HepG2 (cell line): ENCODE results near the gene C1orf159. TPM values are rescaled to one million over a fixed set of nuclear protein-coding genes. Genes with fewer than 3 reads are reported as not detected.

Experiments used
- DZIP1 ChIP-seq: sonication (generic); formaldehyde crosslinking; IDR thresholded peaks from 2 replicates; pipeline ENCODE4 v1.5.0; 2020; ENCODE audit warnings: mild to moderate bottlenecking, missing genetic modification reagents
- LCORL ChIP-seq, 2 experiments: fragments of 450-650 bp in 1 of 2; sonication (generic) in 1 of 2; formaldehyde crosslinking in 1 of 2; IDR thresholded peaks; 2 replicates each; pipeline versions ENCODE4 v1.5.0 to v1.6.1; 2017 to 2020; ENCODE audit warnings: antibody characterized with exemption in 1 of 2, missing genetic modification reagents in 1 of 2
- TFE3 ChIP-seq: IDR thresholded peaks from 2 replicates; pipeline ENCODE4 v1.6.1; 2016
- THYN1 ChIP-seq: sonication (generic); formaldehyde crosslinking; IDR thresholded peaks from 2 replicates; pipeline ENCODE4 v1.8.1; 2023; ENCODE audit warnings: low read depth, mild to moderate bottlenecking, moderate library complexity, missing genetic modification reagents, borderline replicate concordance
- ZMAT3 ChIP-seq: sonication (generic); formaldehyde crosslinking; conservative IDR thresholded peaks from 2 replicates; pipeline ENCODE4 v1.7.0; 2021; ENCODE audit warnings: missing genetic modification reagents
- ZNF530 ChIP-seq: sonication (generic); formaldehyde crosslinking; IDR thresholded peaks from 2 replicates; pipeline ENCODE4 v1.5.0; 2020; ENCODE audit warnings: low read depth, mild to moderate bottlenecking, missing genetic modification reagents
- ZNF687 ChIP-seq: sonication (generic); formaldehyde crosslinking; IDR thresholded peaks from 2 replicates; pipeline ENCODE4 v1.5.1; 2020; ENCODE audit warnings: mild to moderate bottlenecking, missing genetic modification reagents, moderate library complexity
- ZNF703 ChIP-seq: sonication (generic); formaldehyde crosslinking; IDR thresholded peaks from 2 replicates; pipeline ENCODE4 v1.5.1; 2020; ENCODE audit warnings: missing genetic modification reagents, mild to moderate bottlenecking, moderate library complexity, borderline replicate concordance
- polyA plus RNA-seq, 8 experiments: library from polyadenylated mRNA; depleted of rRNA in 3 of 8; stranded (reverse) in 7 of 8; unstranded in 1 of 8; fragments of >200 nt; fragmentation: Illumina TruSeq in 4 of 8; extraction: Trizol in 4 of 8; gene quantifications; 2 replicates each; pipeline versions ENCODE4 v1.2.1 to v1.2.3, GENCODE V29; 2011 to 2016; ENCODE audit warnings: low read depth in 4 of 8, missing spikeins in 1 of 8, mixed read lengths in 1 of 8; ENCODE audit not compliant: insufficient read depth in 1 of 8
- total RNA-seq, 5 experiments: library from RNA; depleted of rRNA; stranded (reverse); fragments of >200 nt; fragmentation: Illumina TruSeq; extraction: Trizol; gene quantifications; 2 replicates each; pipeline ENCODE4 v1.2.3, GENCODE V29; 2016; ENCODE audit warnings: low read depth in 1 of 5
- TF ChIP-seq, protein P1 (sequence below), 2 experiments: fragments of 450-650 bp in 1 of 2; sonication (generic) in 1 of 2; formaldehyde crosslinking in 1 of 2; IDR thresholded peaks; 2 replicates each; pipeline versions ENCODE4 v1.6.1 to v1.8.0; 2016 to 2022; ENCODE audit warnings: antibody characterized with exemption in 1 of 2, mild to moderate bottlenecking in 1 of 2, missing genetic modification reagents in 1 of 2

The C1orf159 gene
- total and polyA plus RNA-seq, 2 of the 13 experiments (the other 11 are each of a cell fraction or from before 2014, with no cell fraction given) = 3.8 to 6.7 TPM

- peak; percentile 44 for TF ChIP-seq ZNF687 (CRISPR knock-in tag)
- TF ChIP-seq TFE3 (CRISPR knock-in tag) = no peak
- TF ChIP-seq ZMAT3 = no peak
- 0 out of 2 replicates have a peak, but pooled peaks have one; percentile 47 for TF ChIP-seq DZIP1 (CRISPR knock-in tag)
- TF ChIP-seq ZNF703 = no peak
- no peak for TF ChIP-seq THYN1
- no peak for TF ChIP-seq LCORL (IDR thresholded peaks at IDR 0.05)
- TF ChIP-seq LCORL (CRISPR knock-in tag; IDR thresholded peaks at IDR 0.05) = no peak; the same call in 1 of the 2 replicates
- TF ChIP-seq, protein P1, sequence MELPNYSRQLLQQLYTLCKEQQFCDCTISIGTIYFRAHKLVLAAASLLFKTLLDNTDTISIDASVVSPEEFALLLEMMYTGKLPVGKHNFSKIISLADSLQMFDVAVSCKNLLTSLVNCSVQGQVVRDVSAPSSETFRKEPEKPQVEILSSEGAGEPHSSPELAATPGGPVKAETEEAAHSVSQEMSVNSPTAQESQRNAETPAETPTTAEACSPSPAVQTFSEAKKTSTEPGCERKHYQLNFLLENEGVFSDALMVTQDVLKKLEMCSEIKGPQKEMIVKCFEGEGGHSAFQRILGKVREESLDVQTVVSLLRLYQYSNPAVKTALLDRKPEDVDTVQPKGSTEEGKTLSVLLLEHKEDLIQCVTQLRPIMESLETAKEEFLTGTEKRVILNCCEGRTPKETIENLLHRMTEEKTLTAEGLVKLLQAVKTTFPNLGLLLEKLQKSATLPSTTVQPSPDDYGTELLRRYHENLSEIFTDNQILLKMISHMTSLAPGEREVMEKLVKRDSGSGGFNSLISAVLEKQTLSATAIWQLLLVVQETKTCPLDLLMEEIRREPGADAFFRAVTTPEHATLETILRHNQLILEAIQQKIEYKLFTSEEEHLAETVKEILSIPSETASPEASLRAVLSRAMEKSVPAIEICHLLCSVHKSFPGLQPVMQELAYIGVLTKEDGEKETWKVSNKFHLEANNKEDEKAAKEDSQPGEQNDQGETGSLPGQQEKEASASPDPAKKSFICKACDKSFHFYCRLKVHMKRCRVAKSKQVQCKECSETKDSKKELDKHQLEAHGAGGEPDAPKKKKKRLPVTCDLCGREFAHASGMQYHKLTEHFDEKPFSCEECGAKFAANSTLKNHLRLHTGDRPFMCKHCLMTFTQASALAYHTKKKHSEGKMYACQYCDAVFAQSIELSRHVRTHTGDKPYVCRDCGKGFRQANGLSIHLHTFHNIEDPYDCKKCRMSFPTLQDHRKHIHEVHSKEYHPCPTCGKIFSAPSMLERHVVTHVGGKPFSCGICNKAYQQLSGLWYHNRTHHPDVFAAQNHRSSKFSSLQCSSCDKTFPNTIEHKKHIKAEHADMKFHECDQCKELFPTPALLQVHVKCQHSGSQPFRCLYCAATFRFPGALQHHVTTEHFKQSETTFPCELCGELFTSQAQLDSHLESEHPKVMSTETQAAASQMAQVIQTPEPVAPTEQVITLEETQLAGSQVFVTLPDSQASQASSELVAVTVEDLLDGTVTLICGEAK (IDR thresholded peaks at IDR 0.05) = no peak
- TF ChIP-seq, protein P1 (CRISPR knock-in tag; IDR thresholded peaks at IDR 0.05) = no peak
- no peak for TF ChIP-seq ZNF530 (CRISPR knock-in tag)
These were observed 46.7 kb downstream of the C1orf159 start (continued) for GRCh38 chr1:1069056-1069710.
